ENCODE results near the gene SMAD6.

DNA sequence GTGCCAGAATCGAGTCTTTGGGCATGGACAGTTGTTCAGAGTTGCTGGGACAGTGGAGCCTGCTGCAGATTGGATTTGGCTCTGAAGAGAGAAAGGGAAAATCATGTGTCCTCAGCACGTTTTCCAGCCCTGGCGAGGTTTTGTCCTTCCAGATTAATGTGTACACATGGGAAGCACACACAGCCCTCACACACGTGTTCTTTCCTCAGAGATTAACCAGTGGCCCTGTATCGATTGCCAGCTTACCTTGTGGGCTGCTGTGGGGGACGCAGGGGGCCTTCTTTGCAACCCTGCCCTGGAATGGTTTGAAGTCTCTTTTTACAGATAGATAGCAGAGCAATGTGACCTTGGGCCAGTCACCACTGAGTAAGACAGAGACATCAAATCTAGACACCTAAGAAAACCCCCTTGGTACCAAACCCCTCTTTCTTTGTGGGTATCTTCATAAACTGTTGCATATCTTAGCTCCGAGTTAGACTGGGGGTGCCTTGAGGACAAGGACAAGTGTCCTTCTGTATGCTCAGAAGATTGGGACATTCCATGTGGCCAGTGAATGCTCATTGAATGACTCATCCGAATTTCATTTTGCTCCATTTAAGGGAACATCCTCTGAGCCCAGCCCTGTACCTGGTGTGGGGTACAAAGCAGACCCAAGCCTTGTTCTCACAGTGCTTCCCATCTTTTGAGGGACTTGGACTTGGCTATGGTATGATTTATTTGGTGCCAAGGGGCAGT, 48.0 kb downstream of the SMAD6 start:
- no peak for TF ChIP-seq POLR2A (IDR thresholded peaks at IDR 0.05)
- TF ChIP-seq, protein P1, sequence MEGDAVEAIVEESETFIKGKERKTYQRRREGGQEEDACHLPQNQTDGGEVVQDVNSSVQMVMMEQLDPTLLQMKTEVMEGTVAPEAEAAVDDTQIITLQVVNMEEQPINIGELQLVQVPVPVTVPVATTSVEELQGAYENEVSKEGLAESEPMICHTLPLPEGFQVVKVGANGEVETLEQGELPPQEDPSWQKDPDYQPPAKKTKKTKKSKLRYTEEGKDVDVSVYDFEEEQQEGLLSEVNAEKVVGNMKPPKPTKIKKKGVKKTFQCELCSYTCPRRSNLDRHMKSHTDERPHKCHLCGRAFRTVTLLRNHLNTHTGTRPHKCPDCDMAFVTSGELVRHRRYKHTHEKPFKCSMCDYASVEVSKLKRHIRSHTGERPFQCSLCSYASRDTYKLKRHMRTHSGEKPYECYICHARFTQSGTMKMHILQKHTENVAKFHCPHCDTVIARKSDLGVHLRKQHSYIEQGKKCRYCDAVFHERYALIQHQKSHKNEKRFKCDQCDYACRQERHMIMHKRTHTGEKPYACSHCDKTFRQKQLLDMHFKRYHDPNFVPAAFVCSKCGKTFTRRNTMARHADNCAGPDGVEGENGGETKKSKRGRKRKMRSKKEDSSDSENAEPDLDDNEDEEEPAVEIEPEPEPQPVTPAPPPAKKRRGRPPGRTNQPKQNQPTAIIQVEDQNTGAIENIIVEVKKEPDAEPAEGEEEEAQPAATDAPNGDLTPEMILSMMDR (IDR thresholded peaks at IDR 0.05), result no peak

All from body of pancreas (tissue), 4 donors.